Mesendoderm (in vitro differentiated cells): Measurements from ENCODE around the gene SLC9B2.

Source experiments
- DNase-seq: peaks from one replicate; pipeline ENCODE4 v3.0.0; 2013
- H2AK5ac ChIP-seq: 2 replicates; pipeline ENCODE4 v1.6.1; 2013; ENCODE audit warnings: low read length, inconsistent platforms
- H2BK120ac ChIP-seq: 2 replicates; pipeline ENCODE4 v1.6.1; 2013; ENCODE audit warnings: low read depth, mild to moderate bottlenecking, low read length, moderate library complexity, mixed read lengths
- H2BK15ac ChIP-seq: replicated peaks from 2 replicates; pipeline ENCODE4 v1.6.1; 2013; ENCODE audit warnings: low read depth, mild to moderate bottlenecking, moderate library complexity
- H2BK5ac ChIP-seq: 2 replicates; pipeline ENCODE4 v1.6.1; 2013; ENCODE audit warnings: low read length, inconsistent platforms
- H3K18ac ChIP-seq: 2 replicates; pipeline ENCODE4 v1.6.1; 2013; ENCODE audit warnings: mild to moderate bottlenecking, low read length, mixed read lengths
- H3K23ac ChIP-seq: one replicate; pipeline ENCODE4 v1.6.1; 2013; ENCODE audit warnings: low read length
- H3K27ac ChIP-seq: 2 replicates; pipeline ENCODE4 v1.5.1; 2013; ENCODE audit warnings: low read depth, mild to moderate bottlenecking, inconsistent platforms, low read length, moderate library complexity
- H3K27me3 ChIP-seq: 2 replicates; pipeline ENCODE4 v1.6.1; 2013; ENCODE audit warnings: low read length, control low read depth, mild to moderate bottlenecking, inconsistent platforms; ENCODE audit not compliant: insufficient read depth, poor library complexity
- H3K36me3 ChIP-seq: 2 replicates; pipeline ENCODE4 v1.6.1; 2013; ENCODE audit warnings: low read length, inconsistent platforms; ENCODE audit not compliant: control insufficient read depth, insufficient read depth
- H3K4ac ChIP-seq: one replicate; pipeline ENCODE4 v1.6.1; 2013; ENCODE audit warnings: low read depth, mild to moderate bottlenecking, low read length, moderate library complexity
- H3K4me1 ChIP-seq: 2 replicates; pipeline ENCODE4 v1.6.1; 2013; ENCODE audit warnings: low read depth, low read length, inconsistent platforms; ENCODE audit not compliant: control insufficient read depth
- H3K4me2 ChIP-seq: 2 replicates; pipeline ENCODE4 v1.6.1; 2013; ENCODE audit warnings: low read length
- H3K4me3 ChIP-seq: 2 replicates; pipeline ENCODE4 v1.5.1; 2013; ENCODE audit warnings: mild to moderate bottlenecking, low read length
- H3K56ac ChIP-seq: one replicate; pipeline ENCODE4 v1.6.1; 2013; ENCODE audit warnings: low read length
- H3K79me1 ChIP-seq: 2 replicates; pipeline ENCODE4 v1.6.1; 2013; ENCODE audit warnings: low read length, inconsistent platforms
- H3K79me2 ChIP-seq: 2 replicates; pipeline ENCODE4 v1.6.1; 2013; ENCODE audit warnings: mild to moderate bottlenecking, low read length; ENCODE audit not compliant: control insufficient read depth, insufficient read depth
- H3K9ac ChIP-seq: 2 replicates; pipeline ENCODE4 v1.6.1; 2013; ENCODE audit warnings: low read length, inconsistent platforms
- H4K5ac ChIP-seq: one replicate; pipeline ENCODE4 v1.6.1; 2013; ENCODE audit warnings: low read length
- H4K8ac ChIP-seq: one replicate; pipeline ENCODE4 v1.6.1; 2013; ENCODE audit warnings: low read depth, mild to moderate bottlenecking, control low read depth, low read length, moderate library complexity
- WGBS: extraction: QIAGEN DNeasy Blood & Tissue Kit; methylation state at CpG from one replicate; pipeline ENCODE4 v1.1.7; 2013; ENCODE audit warnings: low lambda C conversion rate, missing lambda C conversion rate; ENCODE audit not compliant: insufficient coverage; ENCODE audit errors: extremely low coverage; 5-methylcytosine and 5-hydroxymethylcytosine counted together

The SLC9B2 gene

GRCh38 chr4:103011378-103012025 lies 65.1 kb downstream of the SLC9B2 start:
- Histone ChIP-seq H3K79me2 (no peaks in the 10 kb centered on the region), H2BK5ac (no peak overlapping the region), H3K4me1 (no peaks in the 10 kb centered on the region), H4K5ac (no peak overlapping the region), H3K18ac (no peak overlapping the region), H3K4me3 (no peak overlapping the region), H2BK120ac (no peak overlapping the region), H3K36me3 (no peaks in the 10 kb centered on the region), H3K27me3 (no peaks in the 10 kb centered on the region), H3K23ac (no peak overlapping the region), H2BK15ac (no peak overlapping the region), H3K79me1 (no peaks in the 10 kb centered on the region), H3K4ac (no peak overlapping the region), H3K56ac (no peak overlapping the region), H3K4me2 (no peak overlapping the region), H2AK5ac (no peak overlapping the region), H3K9ac (no peak overlapping the region), H4K8ac (no peak overlapping the region), H3K27ac (no peak overlapping the region)
- DNase-seq, result peak; percentile 53
- WGBS, result no CpG with 5 or more reads among the region's 4 CpGs

GRCh38 chr4:103010804-103011203 lies 65.8 kb downstream of the SLC9B2 start:
- Histone ChIP-seq H3K79me1 (no peaks in the 10 kb centered on the region), H3K79me2 (no peaks in the 10 kb centered on the region), H2BK5ac (no peak overlapping the region), H3K56ac (no peak overlapping the region), H3K4ac (no peak overlapping the region), H3K9ac (no peak overlapping the region), H2AK5ac (no peak overlapping the region), H3K4me2 (no peak overlapping the region), H3K23ac (no peak overlapping the region), H2BK120ac (no peak overlapping the region), H3K27me3 (no peaks in the 10 kb centered on the region), H3K18ac (no peak overlapping the region), H3K4me1 (no peaks in the 10 kb centered on the region), H3K4me3 (no peak overlapping the region), H3K27ac (no peak overlapping the region), H3K36me3 (no peaks in the 10 kb centered on the region), H2BK15ac (no peak overlapping the region), H4K8ac (no peak overlapping the region), H4K5ac (no peak overlapping the region)
- no CpG with 5 or more reads among the region's 1 CpG for whole genome bisulfite sequencing
- no peak for DNase-seq

GRCh38 chr4:103008875-103009729 lies 67.5 kb downstream of the SLC9B2 start:
- Histone ChIP-seq H3K56ac (no peak overlapping the region), H3K79me2 (no peaks in the 10 kb centered on the region), H2BK5ac (no peak overlapping the region), H3K27ac (no peak overlapping the region), H3K18ac (no peak overlapping the region), H3K4me3 (no peak overlapping the region), H3K36me3 (no peaks in the 10 kb centered on the region), H2BK120ac (no peak overlapping the region), H3K4me1 (no peaks in the 10 kb centered on the region), H3K27me3 (no peaks in the 10 kb centered on the region), H2BK15ac (no peak overlapping the region), H4K8ac (no peak overlapping the region), H2AK5ac (no peak overlapping the region), H3K23ac (no peak overlapping the region), H3K4ac (no peak overlapping the region), H4K5ac (no peak overlapping the region), H3K9ac (no peak overlapping the region), H3K79me1 (no peaks in the 10 kb centered on the region), H3K4me2 (no peak overlapping the region)
- no CpG with 5 or more reads among the region's 15 CpGs for WGBS
- DNase-seq, result peak; percentile 65

DNA sequence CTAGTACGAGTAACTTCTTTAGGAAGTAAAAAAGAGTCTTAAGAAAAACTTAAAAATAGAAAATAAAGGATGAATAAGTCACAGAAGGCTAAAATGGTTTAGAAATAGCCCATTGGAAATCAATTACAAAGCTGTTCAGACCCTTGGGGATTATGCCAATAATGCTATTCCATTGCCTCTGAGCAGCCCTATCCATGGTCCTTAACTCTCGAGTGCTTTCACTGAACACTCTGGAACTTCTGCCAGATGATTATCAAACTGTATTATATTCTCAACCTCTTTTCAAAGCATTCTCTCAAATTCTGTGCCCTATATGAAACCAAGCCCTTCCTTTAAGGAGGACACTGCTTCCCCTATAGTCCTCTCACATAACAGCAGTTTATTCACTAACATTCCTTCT lies 74.0 kb downstream of the SLC9B2 start:
- no CpG with 5 or more reads among the region's 2 CpGs for WGBS
- no peak overlapping the region for H3K4me2 ChIP-seq
- H3K27me3 ChIP-seq, result no peaks in the 10 kb centered on the region
- no peak overlapping the region for H3K27ac ChIP-seq
- H3K36me3 ChIP-seq, result no peaks in the 10 kb centered on the region
- H4K8ac ChIP-seq, result no peak overlapping the region
- no peak overlapping the region for H2BK15ac ChIP-seq
- no peak overlapping the region for H4K5ac ChIP-seq
- no peak overlapping the region for H2BK120ac ChIP-seq
- H3K18ac ChIP-seq, result no peak overlapping the region
- no peak overlapping the region for H3K4ac ChIP-seq
- no peak overlapping the region for H2BK5ac ChIP-seq
- H2AK5ac ChIP-seq, result no peak overlapping the region
- no peaks in the 10 kb centered on the region for H3K4me1 ChIP-seq
- H3K79me2 ChIP-seq, result no peaks in the 10 kb centered on the region
- no peak overlapping the region for H3K4me3 ChIP-seq
- H3K56ac ChIP-seq, result no peak overlapping the region
- H3K23ac ChIP-seq, result no peak overlapping the region
- H3K79me1 ChIP-seq, result no peaks in the 10 kb centered on the region
- H3K9ac ChIP-seq, result no peak overlapping the region
- no peak for DNase-seq

DNA sequence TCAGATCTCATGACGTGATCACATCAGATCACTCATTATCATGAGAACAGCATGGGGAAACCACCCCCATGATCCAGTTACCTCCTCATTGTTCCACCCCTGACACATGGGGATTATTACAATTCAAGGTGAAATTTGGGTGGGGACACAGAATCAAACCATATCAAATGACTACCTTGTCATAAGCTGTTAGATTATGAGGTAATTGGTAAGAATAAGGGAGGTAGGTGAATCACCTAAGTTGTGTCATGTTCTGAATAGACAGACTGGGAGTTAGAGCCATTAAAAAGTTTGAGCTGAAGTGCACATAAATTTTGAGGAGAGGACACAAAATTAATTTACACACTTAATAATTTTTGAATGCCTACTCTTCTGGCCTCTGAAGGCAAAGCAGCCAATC lies 81.8 kb downstream of the SLC9B2 start:
- H4K5ac ChIP-seq, result no peak overlapping the region
- H3K4ac ChIP-seq, result no peak overlapping the region
- no peaks in the 10 kb centered on the region for H3K36me3 ChIP-seq
- no peak overlapping the region for H3K4me2 ChIP-seq
- H3K18ac ChIP-seq, result no peak overlapping the region
- H3K23ac ChIP-seq, result no peak overlapping the region
- no peaks in the 10 kb centered on the region for H3K79me2 ChIP-seq
- DNase-seq, result no peak
- no peak overlapping the region for H3K27ac ChIP-seq
- no peaks in the 10 kb centered on the region for H3K79me1 ChIP-seq
- H3K4me1 ChIP-seq, result no peaks in the 10 kb centered on the region
- WGBS, result no CpG with 5 or more reads among the region's 1 CpG
- H2AK5ac ChIP-seq, result no peak overlapping the region
- no peak overlapping the region for H2BK15ac ChIP-seq
- H2BK120ac ChIP-seq, result no peak overlapping the region
- no peak overlapping the region for H3K9ac ChIP-seq
- H2BK5ac ChIP-seq, result no peak overlapping the region
- H3K4me3 ChIP-seq, result no peak overlapping the region
- H3K27me3 ChIP-seq, result no peaks in the 10 kb centered on the region
- no peak overlapping the region for H4K8ac ChIP-seq
- no peak overlapping the region for H3K56ac ChIP-seq
